KOPT-K1 (cell line): Measurements from ENCODE around the gene HLF.

Source experiments
- H3K27ac ChIP-seq: fragments of 200-600 bp; sonication (generic); 2 replicates; pipeline ENCODE4 v1.5.1; 2016; ENCODE audit warnings: antibody characterized with exemption, mild to moderate bottlenecking, low read depth, low read length; ENCODE audit not compliant: poor library complexity, severe bottlenecking
- H3K36me3 ChIP-seq: fragments of 200-600 bp; sonication (generic); 2 replicates; pipeline ENCODE4 v1.5.1; 2017; ENCODE audit warnings: antibody characterized with exemption, mild to moderate bottlenecking, low read length, moderate library complexity; ENCODE audit not compliant: insufficient read depth
- H3K9me3 ChIP-seq: fragments of 200-600 bp; sonication (generic); 2 replicates; pipeline ENCODE4 v1.5.1; 2017; ENCODE audit warnings: antibody characterized with exemption, low read length, mild to moderate bottlenecking; ENCODE audit not compliant: insufficient read depth, poor library complexity, severe bottlenecking

HLF gene

DNA sequence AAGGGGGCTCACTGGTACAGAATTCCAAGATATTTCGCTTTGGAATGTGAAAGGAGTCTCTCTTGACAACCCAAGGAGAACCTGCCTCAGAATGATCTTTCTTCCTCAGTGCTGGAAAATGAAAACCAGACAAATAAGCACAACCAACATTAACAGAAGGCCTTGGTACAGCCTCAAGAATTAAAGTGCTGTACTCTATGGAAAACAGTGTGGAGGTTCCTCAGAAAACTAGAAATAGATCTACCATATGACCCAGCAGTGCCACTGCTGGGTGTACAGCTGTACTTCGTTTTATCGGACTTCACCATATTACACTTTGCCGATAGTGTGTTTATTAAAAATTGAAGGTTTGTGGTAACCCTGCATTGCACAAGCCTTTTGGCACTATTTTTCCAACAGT lies 25.2 kb downstream of the HLF start:
- Histone ChIP-seq H3K27ac (no peak overlapping the region), H3K36me3 (no peaks in the 10 kb centered on the region)

GRCh38 chr17:55290492-55291113 lies 25.8 kb downstream of the HLF start:
- Histone ChIP-seq H3K36me3 (no peaks in the 10 kb centered on the region), H3K27ac (no peak overlapping the region), H3K9me3 (no peaks in the 10 kb centered on the region)

More for the DNA sequence above, 25.2 kb downstream of the HLF start:
- H3K9me3 ChIP-seq = no peaks in the 10 kb centered on the region

- Histone ChIP-seq H3K36me3 (no peaks in the 10 kb centered on the region), H3K9me3 (no peaks in the 10 kb centered on the region), H3K27ac (no peak overlapping the region)
Observed at GRCh38 chr17:55291114-55291507, 26.4 kb downstream of the HLF start.

- Histone ChIP-seq H3K27ac (no peak overlapping the region), H3K9me3 (no peaks in the 10 kb centered on the region)
Observed at GRCh38 chr17:55292094-55292493, 27.3 kb downstream of the HLF start.

GRCh38 chr17:55294042-55294751 lies 29.4 kb downstream of the HLF start:
- Histone ChIP-seq H3K9me3 (no peaks in the 10 kb centered on the region), H3K36me3 (no peaks in the 10 kb centered on the region), H3K27ac (no peak overlapping the region)

More at GRCh38 chr17:55292094-55292493, 27.3 kb downstream of the HLF start:
- no peaks in the 10 kb centered on the region for H3K36me3 ChIP-seq

DNA sequence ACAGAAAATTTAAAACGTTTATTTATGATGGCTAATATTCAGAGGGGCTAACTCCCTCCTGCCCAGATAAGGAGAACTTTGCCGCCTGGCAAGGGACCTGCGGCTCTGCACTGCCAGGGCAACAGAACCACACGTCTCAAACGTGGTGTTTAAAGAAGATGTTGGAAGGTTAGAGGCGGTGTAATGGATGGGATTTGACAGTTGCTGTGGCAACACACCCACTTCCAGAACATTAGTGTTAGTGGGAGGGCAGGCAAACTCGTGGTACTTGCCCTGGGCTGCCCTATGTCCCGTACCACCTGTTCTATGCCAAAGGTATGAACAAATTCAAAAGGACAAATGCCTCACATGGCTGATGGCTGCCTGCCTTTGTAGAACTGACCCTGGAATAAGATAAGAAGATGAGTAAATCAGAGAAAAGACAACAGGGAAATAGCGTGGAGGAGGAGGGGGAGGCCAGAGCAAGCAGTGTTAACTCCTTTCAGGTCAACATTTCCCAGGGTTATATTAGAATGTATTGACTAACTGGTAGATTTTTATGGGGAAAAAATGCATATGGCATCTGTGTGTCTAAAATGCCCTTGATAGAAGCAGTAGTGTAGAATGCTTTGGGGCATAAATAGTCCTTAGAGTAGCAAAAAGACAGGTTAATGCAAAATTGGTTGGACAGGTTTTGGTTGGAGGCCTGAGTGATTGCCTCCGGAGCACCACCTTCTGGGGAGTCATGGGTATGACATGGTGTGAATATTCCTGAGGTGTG lies 30.8 kb downstream of the HLF start:
- no peaks in the 10 kb centered on the region for H3K36me3 ChIP-seq
- no peaks in the 10 kb centered on the region for H3K9me3 ChIP-seq
- H3K27ac ChIP-seq = no peak overlapping the region

GRCh38 chr17:55296171-55296695 lies 31.5 kb downstream of the HLF start:
- no peaks in the 10 kb centered on the region for H3K36me3 ChIP-seq
- H3K27ac ChIP-seq = no peak overlapping the region
- H3K9me3 ChIP-seq = no peaks in the 10 kb centered on the region

GRCh38 chr17:55296699-55297098 lies 31.9 kb downstream of the HLF start:
- Histone ChIP-seq H3K9me3 (no peaks in the 10 kb centered on the region), H3K27ac (no peak overlapping the region), H3K36me3 (no peaks in the 10 kb centered on the region)

DNA sequence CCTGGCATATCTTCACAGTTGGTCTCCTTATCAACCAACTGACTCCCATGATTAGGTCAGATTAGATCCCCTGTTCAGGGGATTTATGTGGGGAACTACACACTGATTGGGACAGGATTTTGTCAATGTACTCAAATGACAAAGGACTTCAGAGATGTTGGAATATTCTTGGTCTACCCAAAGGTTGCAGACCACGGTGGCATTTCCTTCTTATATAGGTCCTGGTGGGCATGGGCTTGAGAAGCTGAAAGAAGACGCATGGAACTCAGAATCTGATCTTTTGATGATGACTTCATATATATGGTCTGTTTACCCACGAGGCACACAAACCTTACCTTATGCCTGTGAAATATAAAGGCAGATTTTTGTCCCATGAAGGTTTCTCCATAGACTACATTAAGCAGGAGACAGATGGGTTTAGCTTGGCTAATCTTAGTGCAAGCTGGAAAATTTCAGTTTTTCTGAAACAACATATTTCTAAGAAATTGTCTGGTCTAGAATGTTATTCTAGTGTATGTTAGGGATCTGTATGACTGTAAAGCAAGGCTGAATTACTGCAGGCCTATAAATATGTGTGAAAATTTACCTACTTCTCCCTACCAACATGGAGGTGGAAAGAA lies 33.5 kb downstream of the HLF start:
- no peaks in the 10 kb centered on the region for H3K9me3 ChIP-seq
- H3K27ac ChIP-seq = no peak overlapping the region
- H3K36me3 ChIP-seq = no peaks in the 10 kb centered on the region

- Histone ChIP-seq H3K9me3 (no peaks in the 10 kb centered on the region), H3K27ac (no peak overlapping the region), H3K36me3 (no peaks in the 10 kb centered on the region)
Observed at GRCh38 chr17:55299162-55299838, 34.5 kb downstream of the HLF start.

DNA sequence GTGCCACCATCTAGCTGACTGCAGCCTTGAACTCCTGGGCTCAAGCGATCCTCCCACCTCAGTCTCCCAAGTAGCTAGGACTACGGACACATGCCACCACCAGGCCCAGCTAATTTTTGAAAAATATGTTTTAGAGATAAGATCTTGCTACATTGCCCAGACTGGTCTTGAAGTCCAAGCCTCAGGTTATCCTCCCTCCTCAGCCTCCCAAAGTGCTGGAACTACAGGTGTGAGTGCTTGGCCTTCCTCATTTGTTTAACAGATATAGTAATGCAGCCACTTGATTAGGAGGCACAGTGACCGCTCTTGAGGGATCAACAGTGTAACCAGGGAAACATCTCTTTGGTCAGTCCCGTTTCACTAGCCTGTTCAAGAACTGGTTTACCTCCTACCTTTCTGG lies 35.1 kb downstream of the HLF start:
- no peaks in the 10 kb centered on the region for H3K36me3 ChIP-seq
- H3K27ac ChIP-seq = no peak overlapping the region
- H3K9me3 ChIP-seq = no peaks in the 10 kb centered on the region

GRCh38 chr17:55300479-55301290 lies 35.9 kb downstream of the HLF start:
- H3K27ac ChIP-seq = no peak overlapping the region
- H3K36me3 ChIP-seq = no peaks in the 10 kb centered on the region
- H3K9me3 ChIP-seq = no peaks in the 10 kb centered on the region

DNA sequence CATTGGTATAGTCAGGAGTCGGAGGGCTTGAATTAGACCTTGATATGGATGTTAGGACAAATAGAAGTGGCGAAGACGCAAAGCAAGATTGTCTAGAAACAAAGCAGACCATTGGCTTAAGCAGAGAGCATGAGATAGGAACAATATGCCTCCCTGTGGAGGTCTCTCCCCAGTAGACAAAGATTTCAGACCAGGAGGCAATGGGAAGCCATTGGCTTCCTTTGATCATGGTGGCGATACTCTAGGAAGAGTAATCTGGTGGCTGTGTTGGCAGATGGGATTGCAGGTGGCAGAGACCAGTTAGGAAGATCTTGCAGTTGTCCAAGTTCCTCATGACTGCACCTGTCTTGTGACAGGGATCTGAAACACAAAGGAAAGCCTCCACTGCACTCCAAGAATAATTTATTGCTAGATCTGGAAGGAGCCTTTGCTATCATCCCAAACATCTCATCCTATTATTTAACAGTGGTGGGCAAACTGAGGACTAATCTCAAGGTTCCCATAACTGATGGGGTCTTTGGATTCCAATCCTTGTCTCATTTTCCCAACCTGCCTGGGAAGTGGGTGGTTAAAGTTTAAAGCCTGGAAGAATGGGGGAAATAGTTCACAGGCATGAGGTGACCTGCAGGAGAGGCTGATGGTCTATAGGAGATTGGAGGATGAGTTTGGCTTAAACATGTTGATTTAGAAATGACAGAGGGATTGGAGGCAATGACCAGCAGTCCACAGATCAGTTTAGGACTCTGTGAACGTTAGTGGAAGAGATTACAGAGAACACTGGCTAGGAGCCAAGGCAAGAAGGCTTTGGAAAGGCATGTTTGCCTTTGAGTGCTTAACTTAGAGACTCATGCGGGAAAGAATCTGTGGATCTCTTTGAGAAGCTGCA lies 37.0 kb downstream of the HLF start:
- H3K36me3 ChIP-seq = no peaks in the 10 kb centered on the region
- H3K27ac ChIP-seq = no peak overlapping the region
- no peaks in the 10 kb centered on the region for H3K9me3 ChIP-seq
